Airway epithelial cell (primary cell): ENCODE data around the gene OR4K14. TPM values are rescaled to one million over a fixed set of nuclear protein-coding genes. Genes with fewer than 3 reads are reported as not detected.

Source experiments
- total RNA-seq: library from RNA; depleted of rRNA; stranded (reverse); fragments of >200 nt; gene quantifications from 2 replicates; pipeline ENCODE4 v1.2.3, GENCODE V29; 2015

Gene OR4K14
- not detected in 2 replicates for total RNA-seq

GRCh38 chr14:20019257-20019865 is at the start of gene OR4K14:
Gene OR4K14 (minus strand): TSS chr14:20019307. CDS start chr14:20015193, 4,114 bp downstream.

GRCh38 chr14:20059745-20060144 is 40.6 kb upstream of the OR4K14 start, which contains the start of gene OR4L1:
Gene OR4L1 (plus strand): TSS chr14:20060045. CDS start chr14:20060045, 0 bp downstream.

GRCh38 chr14:20035938-20036337 is 16.8 kb upstream of the OR4K14 start, which contains the start of gene OR4K13:
Gene OR4K13 (minus strand): TSS chr14:20036038. CDS start chr14:20034758, 1,280 bp downstream.

GRCh38 chr14:20001863-20002262 is 17.2 kb downstream of the OR4K14 start, which contains the start of gene OR4Q2:
Gene OR4Q2 (plus strand): TSS chr14:20002163.

GRCh38 chr14:19975291-19975690 is 43.8 kb downstream of the OR4K14 start, which contains the start of gene OR4K15:
Gene OR4K15 (plus strand): TSS chr14:19975591. CDS start chr14:19975591, 0 bp downstream.

Other genes with a start within 250 kb of the OR4K14 start
- gene OR4M1, start 245.8 kb downstream of the OR4K14 start, total RNA-seq: not detected in 2 replicates
- gene OR4N2, start 215.5 kb downstream of the OR4K14 start, total RNA-seq: not detected in 2 replicates
- gene OR4K2, start 144.2 kb downstream of the OR4K14 start, total RNA-seq: not detected in 2 replicates
- not detected in 2 replicates for gene OR4K5, start 98.7 kb downstream of the OR4K14 start, total RNA-seq
- gene OR4K1, start 88.4 kb downstream of the OR4K14 start, total RNA-seq: not detected in 2 replicates
- not detected in 2 replicates for gene OR4K15, start 43.7 kb downstream of the OR4K14 start, total RNA-seq
- not detected in 2 replicates for gene OR4Q2, start 17.1 kb downstream of the OR4K14 start, total RNA-seq
- not detected in 2 replicates for gene OR4K13, start 16.7 kb upstream of the OR4K14 start, total RNA-seq
- not detected in 2 replicates for gene OR4L1, start 40.7 kb upstream of the OR4K14 start, total RNA-seq
- gene OR4K17, start 91.4 kb upstream of the OR4K14 start, total RNA-seq: not detected in 2 replicates
- gene OR4N5, start 119.5 kb upstream of the OR4K14 start, total RNA-seq: not detected in 2 replicates
- not detected in 2 replicates for gene OR11G2, start 171.6 kb upstream of the OR4K14 start, total RNA-seq
- gene OR11H6, start 204.4 kb upstream of the OR4K14 start, total RNA-seq: not detected in 2 replicates
- gene OR11H7, start 209.7 kb upstream of the OR4K14 start, total RNA-seq: not detected in 2 replicates
- not detected in 2 replicates for gene OR11H4, start 220.0 kb upstream of the OR4K14 start, total RNA-seq